NCI-H2081 treated with DMSO at 0.1 percent for 48 hours (cell line): ENCODE results near the gene SKA2.
"Not testable (repeated sequence)": the region's sequence is repeated elsewhere in the genome, so short reads cannot be mapped to it uniquely, and the experiment has no call there.

Experiments used
- DNase-seq: peaks from one replicate; lab custom pipeline; 2025; lab: John Stamatoyannopoulos, UW

The SKA2 gene

GRCh38 chr17:59151591-59151990 is 3.4 kb downstream of the SKA2 start:
- no peak for DNase-seq

- DNase-seq = no peak
These were observed 4.0 kb downstream of the SKA2 start for GRCh38 chr17:59151006-59151405.

- no peak for DNase-seq
These were observed 5.0 kb downstream of the SKA2 start for GRCh38 chr17:59149841-59150511.

- DNase-seq = no peak
These were observed 5.9 kb downstream of the SKA2 start for GRCh38 chr17:59149051-59149450.

GRCh38 chr17:59145571-59146096 is 9.4 kb downstream of the SKA2 start:
- DNase-seq = no peak

- DNase-seq = no peak
These were observed 13.1 kb downstream of the SKA2 start for GRCh38 chr17:59141860-59142259.

- DNase-seq = no peak
These were observed 15.0 kb downstream of the SKA2 start for GRCh38 chr17:59139939-59140338.

- not testable (repeated sequence) for DNase-seq
These were observed 16.6 kb downstream of the SKA2 start for GRCh38 chr17:59138339-59138738.

GRCh38 chr17:59131131-59131530 is 23.9 kb downstream of the SKA2 start:
- DNase-seq = no peak

GRCh38 chr17:59129814-59130213 is 25.2 kb downstream of the SKA2 start:
- no peak for DNase-seq

- no peak for DNase-seq
These were observed 28.1 kb downstream of the SKA2 start for GRCh38 chr17:59126809-59127417.

GRCh38 chr17:59124665-59125064 is 30.3 kb downstream of the SKA2 start:
- DNase-seq = no peak

GRCh38 chr17:59121901-59122480 is 33.0 kb downstream of the SKA2 start:
- no peak for DNase-seq

- no peak for DNase-seq
These were observed 39.5 kb downstream of the SKA2 start for GRCh38 chr17:59115474-59115873.

- no peak for DNase-seq
These were observed 43.4 kb downstream of the SKA2 start for GRCh38 chr17:59111539-59111938.

GRCh38 chr17:59110973-59111372 is 44.0 kb downstream of the SKA2 start:
- no peak for DNase-seq

GRCh38 chr17:59108400-59109102 is 46.4 kb downstream of the SKA2 start:
- no peak for DNase-seq

- DNase-seq = no peak
These were observed 47.7 kb downstream of the SKA2 start for GRCh38 chr17:59107306-59107670.

GRCh38 chr17:59106463-59107305 is 48.3 kb downstream of the SKA2 start, which contains the start of gene TRIM37:
Gene TRIM37, minus strand, starts transcription at chr17:59106880. Its CDS starts 419 bp downstream, at chr17:59106461.
- DNase-seq = peak; percentile 98

- DNase-seq = no peak
These were observed 49.0 kb downstream of the SKA2 start for GRCh38 chr17:59105852-59106462.

- DNase-seq = no peak
These were observed 53.8 kb downstream of the SKA2 start for GRCh38 chr17:59101178-59101577.
